ENCODE measurements around the gene SMURF1. TPM values are rescaled to one million over a fixed set of nuclear protein-coding genes. Genes with fewer than 3 reads are reported as not detected.

Gene SMURF1
- total and polyA plus RNA-seq, 2 of the 4 experiments (the other 2 are of a cell fraction): 13.4 to 20.3 TPM

DNA sequence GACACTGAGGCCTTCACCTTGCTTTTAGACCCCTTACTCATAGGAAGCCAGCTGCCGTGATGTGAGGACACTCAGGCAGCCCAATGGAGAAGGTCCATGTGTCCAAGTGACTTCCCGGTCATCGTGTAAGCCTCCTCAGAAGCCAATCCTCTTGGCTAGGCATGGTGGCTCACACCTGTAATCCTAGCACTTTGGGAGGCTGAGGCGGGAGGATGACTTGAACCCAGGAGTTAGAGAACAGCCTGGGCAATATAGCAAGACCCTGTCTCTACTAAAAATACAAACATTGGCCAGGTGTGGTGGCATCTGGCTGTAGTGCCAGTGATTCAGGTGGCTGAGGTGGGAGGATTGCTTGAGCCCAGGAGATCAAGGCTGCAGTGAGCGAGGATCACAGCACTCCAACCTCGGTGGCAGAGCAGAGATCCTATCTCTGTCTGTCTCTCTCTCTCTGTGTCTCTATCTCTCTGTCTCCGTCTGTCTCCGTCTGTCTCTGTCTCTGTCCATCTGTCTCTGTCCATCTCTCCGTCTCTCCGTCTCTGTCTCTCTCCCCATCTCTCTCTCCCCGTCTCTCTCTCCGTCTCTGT lies 36.3 kb upstream of the SMURF1 start:
- H2AFZ ChIP-seq (replicated peaks; ENCODE audit: low read length, poor library complexity): no peak overlapping the region
- H2BK120ac ChIP-seq (ENCODE audit: low read depth, low read length): no peak overlapping the region
- intact Hi-C loops (cut with micrococcal nuclease): no loop called here
- H2AK9ac ChIP-seq (replicated peaks; ENCODE audit: low read depth, low read length, poor library complexity): no peak overlapping the region
- no peak overlapping the region for H3K14ac ChIP-seq (replicated peaks; ENCODE audit: low read depth, low read length)
- H2AK5ac ChIP-seq (ENCODE audit: low read depth, low read length): no peak overlapping the region
- ATAC-seq (ENCODE audit: low read depth) (no peak), DNase-seq (no peak)
- H4K5ac ChIP-seq (ENCODE audit: low read depth, low read length): no peak overlapping the region
- no peak overlapping the region for H2BK20ac ChIP-seq (ENCODE audit: low read depth, low read length)
- no peak overlapping the region for H2BK15ac ChIP-seq (ENCODE audit: low read depth, low read length)
- ChIA-PET CTCF (no interaction called here), POLR2A (ENCODE audit: unreplicated experiment) (no interaction called here)
- no peak overlapping the region for H4K8ac ChIP-seq (ENCODE audit: low read depth in 2 of 2, low read length in 2 of 2)
- no peak overlapping the region for H3K9ac ChIP-seq (ENCODE audit: low read depth, low read length)
- dilution Hi-C loops (cut with HindIII; ENCODE audit: low sequenced_read_pairs, unreplicated experiment): no loop called here
- H3K4ac ChIP-seq (ENCODE audit: low read depth, low read length): no peak overlapping the region
- no peak overlapping the region for H3K27ac ChIP-seq (ENCODE audit: insufficient read depth, low read length)
- H2BK5ac ChIP-seq (ENCODE audit: low read depth, low read length, poor library complexity, severe bottlenecking): no peak overlapping the region
- BruUV-seq (replicated peaks): no TSS peak
- H3K9me3 ChIP-seq (ENCODE audit: control insufficient read depth, insufficient read depth, low read length): no peaks in the 10 kb centered on the region
- 90% methylated on average over 6 of the region's 12 CpGs; no CpG with 5 or more reads in 1 of the 2 experiments for WGBS, 2 experiments (ENCODE audit: extremely low coverage in 2 of 2, insufficient read length in 1 of 2)
- no peak overlapping the region for H3K23ac ChIP-seq (ENCODE audit: low read depth, low read length)
- TF ChIP-seq MAFK (IDR thresholded peaks at IDR 0.05; ENCODE audit: low read depth, low read length) (no peak), CHD1 (IDR thresholded peaks at IDR 0.05; ENCODE audit: low read depth, low read length) (no peak), NFE2L2 (IDR thresholded peaks at IDR 0.05; ENCODE audit: low read depth, low read length) (no peak), CEBPB (IDR thresholded peaks at IDR 0.05; ENCODE audit: low read depth, low read length) (no peak), MXI1 (IDR thresholded peaks at IDR 0.05; ENCODE audit: borderline replicate concordance, low read depth, low read length) (no peak), MAZ (IDR thresholded peaks at IDR 0.05; ENCODE audit: borderline replicate concordance, low read depth, low read length) (no peak)
- H4K91ac ChIP-seq (ENCODE audit: insufficient read depth, low read depth, low read length): no peak overlapping the region
- H3K4me3 ChIP-seq (ENCODE audit: insufficient read depth, low read depth, low read length): no peak overlapping the region
- H3K18ac ChIP-seq (ENCODE audit: low read depth, low read length): no peak overlapping the region
- no peak overlapping the region for H3K4me2 ChIP-seq (ENCODE audit: low read depth, low read length)
- H3K9me1 ChIP-seq (ENCODE audit: insufficient read depth, low read length): no peaks in the 10 kb centered on the region
- no peaks in the 10 kb centered on the region for H3K79me1 ChIP-seq (ENCODE audit: low read depth in 1 of 2, low read length in 2 of 2)
- no peaks in the 10 kb centered on the region for H3K36me3 ChIP-seq (ENCODE audit: control insufficient read depth, insufficient read depth, low read length)
- H4K20me1 ChIP-seq (ENCODE audit: insufficient read depth, low read length): no peaks in the 10 kb centered on the region
- in situ Hi-C loops (cut with MboI; ENCODE audit: low sequenced_read_pairs): no loop called here
- no peak overlapping the region for H3K56ac ChIP-seq (ENCODE audit: extremely low read depth, insufficient read depth, low read length)
- no peaks in the 10 kb centered on the region for H3K4me1 ChIP-seq (ENCODE audit: control insufficient read depth, insufficient read depth, low read length)
- H3K27me3 ChIP-seq (ENCODE audit: control insufficient read depth, insufficient read depth, low read length): peaks cover 26% of the 10 kb centered on the region
